ENCODE results near the gene SPATS2. TPM values are rescaled to one million over a fixed set of nuclear protein-coding genes. Genes with fewer than 3 reads are reported as not detected.
"Not testable (repeated sequence)": the region's sequence is repeated elsewhere in the genome, so short reads cannot be mapped to it uniquely, and the experiment has no call there.

SPATS2 gene
- total RNA-seq (2014; rRNA removed; shearing (Covaris generic)) = 23.8 and 30.6 TPM in 2 replicates

DNA sequence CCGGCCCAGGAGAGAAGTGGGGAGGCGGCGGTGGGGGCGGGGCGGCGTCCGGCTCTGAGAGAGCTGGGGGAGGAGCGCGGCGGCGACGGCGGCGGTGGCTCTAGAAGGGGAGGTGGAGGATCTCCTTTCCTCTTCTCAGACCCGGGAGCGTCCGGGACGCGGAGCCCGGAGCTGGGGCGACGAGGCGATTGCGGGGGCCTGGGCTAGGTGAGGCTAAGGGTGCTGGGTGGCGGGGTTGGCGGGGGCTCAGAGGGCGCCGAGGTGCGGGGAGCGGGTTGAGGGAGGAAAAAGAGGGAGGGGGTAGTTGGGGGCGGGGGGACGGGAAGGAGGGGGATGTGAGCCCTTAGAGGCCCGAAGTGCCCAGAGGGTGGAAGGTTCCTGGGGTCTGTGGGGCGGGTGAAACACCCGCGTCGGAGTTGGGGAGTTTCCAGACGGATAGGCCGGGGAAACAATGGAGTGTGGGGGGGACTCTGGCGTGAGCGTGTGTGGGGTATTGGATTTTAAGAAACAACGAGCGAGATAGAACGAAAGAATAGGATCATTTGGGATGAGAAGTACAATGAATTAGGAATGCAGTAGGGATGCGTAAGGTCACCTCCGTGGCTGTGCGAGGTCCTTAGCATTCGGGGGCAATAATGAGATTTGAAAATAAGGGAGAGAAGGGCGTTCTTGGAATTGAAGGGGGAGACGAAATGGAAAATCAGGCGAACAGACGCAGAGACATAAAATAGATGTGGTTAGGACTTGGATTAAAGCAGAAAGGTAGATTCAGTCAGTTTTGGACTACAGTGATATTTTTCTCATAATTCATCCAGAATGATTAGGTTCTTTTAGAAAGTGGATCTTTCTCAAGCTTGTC is at the start of gene SPATS2:
TSS of gene SPATS2 (plus strand) at position 82 of the 859 bp plus-strand sequence. CDS start 93,551 bp downstream, outside the sequence.
- peak; percentile 82 for DNase-seq (ENCODE audit: low spot score)

DNA sequence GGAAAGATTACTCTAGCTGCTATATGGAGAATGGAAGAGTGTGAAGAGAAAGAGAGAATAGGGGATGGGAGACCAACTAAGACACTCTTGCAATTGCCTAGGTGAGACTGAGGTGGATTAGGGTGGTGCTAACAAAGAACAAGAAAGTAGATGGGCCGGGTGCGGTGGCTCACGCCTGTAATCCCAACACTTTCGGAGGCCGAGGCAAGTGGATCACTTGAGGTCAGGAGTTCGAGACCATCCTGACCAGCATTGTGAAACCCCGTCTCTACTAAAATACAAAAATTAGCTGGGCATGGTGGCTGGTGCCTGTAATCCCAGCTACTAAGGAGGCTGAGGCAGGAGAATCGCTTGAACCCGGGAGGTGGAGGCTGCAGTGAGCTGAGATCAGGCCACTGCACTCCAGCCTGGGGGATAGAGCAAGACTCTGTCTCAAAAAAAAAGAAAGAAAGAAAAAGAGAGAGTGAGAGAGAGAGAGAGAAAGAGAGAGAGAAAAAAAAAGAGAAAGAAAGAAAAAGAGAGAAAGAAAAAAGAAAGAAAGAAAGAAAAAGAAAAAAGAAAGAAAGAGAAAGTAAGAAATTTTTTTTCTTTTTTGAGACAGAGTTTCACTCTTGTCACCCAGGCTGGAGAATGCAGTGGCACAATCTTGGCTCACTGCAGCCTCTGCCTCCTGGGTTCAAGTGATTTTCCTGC is 46.7 kb upstream of the SPATS2 start:
- DNase-seq (ENCODE audit: low spot score) = not testable (repeated sequence)

DNA sequence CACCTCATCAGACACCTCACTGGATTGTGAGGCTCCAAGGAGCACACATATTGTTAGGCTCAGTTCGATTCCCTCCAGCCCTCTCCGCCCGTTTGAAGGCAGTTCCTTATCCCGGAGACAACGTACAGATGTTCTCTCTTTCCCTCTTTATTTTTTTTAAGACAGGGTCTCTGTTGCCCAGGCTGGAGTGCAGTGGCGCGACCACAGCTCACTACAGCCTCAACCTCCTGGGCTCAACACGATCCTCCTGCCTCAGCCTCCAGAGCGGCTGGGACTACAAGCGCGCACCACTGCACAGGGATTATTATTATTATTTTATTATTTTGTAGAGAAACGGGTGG is 44.9 kb upstream of the SPATS2 start:
- no peak for DNase-seq (ENCODE audit: low spot score)

DNA sequence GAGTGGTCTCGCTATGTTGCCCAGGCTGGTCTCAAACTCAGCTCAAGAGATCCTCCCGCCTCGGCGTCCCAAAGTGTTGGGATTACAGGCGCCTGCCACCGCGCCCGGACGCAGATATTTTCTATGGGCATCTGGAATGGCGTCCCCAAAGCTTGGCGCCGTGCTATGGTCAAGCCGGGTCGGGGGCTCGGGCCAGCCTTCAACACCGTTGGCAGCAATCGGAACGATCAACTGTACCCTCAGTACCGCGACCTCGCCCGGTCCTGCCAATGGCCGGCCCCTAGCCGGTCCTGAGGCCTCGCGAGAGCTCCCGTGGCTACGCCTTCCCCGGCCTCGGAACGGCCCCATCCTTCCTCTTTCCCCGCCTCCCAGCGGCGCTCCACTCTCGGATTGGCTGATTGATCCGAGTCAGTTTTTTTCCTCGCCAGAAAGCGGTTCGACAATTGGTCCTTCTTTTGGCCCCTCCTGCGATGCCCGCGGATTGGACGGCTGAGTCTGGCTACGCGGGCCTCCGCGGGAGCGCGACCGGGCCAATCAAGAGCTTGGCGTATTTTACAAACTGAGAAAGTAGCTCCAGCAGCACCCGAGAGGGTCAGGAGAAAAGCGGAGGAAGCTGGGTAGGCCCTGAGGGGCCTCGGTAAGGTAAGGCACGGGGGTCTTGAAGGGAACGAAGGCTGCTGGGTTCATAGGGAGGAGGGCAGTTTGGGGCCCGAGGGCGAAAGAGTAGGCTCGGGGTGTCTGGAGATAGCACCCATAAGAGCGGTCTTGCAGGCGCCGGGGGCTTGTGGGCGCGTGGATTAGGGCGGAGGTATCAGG is 44.3 kb upstream of the SPATS2 start, which contains the start of gene TROAP:
TSS of gene TROAP (plus strand) at position 548 of the 816 bp plus-strand sequence. CDS start 354 bp downstream, outside the sequence.
- DNase-seq (ENCODE audit: low spot score) = peak; percentile 95

DNA sequence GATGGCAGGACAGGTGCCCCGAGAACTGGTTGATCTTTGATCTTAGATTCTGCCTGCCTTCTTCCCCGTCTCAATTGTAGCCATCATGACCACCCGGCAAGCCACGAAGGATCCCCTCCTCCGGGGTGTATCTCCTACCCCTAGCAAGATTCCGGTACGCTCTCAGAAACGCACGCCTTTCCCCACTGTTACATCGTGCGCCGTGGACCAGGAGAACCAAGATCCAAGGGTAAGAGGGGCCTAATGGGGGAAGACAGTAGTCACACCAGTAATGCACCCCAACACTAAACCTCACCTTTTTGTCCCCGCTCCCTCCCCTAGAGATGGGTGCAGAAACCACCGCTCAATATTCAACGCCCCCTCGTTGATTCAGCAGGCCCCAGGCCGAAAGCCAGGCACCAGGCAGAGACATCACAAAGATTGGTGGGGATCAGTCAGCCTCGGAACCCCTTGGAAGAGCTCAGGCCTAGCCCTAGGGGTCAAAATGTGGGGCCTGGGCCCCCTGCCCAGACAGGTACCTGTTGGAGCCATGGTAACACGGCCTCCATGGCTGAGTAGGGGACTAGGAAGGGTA is 43.7 kb upstream of the SPATS2 start:
- DNase-seq (ENCODE audit: low spot score) = no peak

DNA sequence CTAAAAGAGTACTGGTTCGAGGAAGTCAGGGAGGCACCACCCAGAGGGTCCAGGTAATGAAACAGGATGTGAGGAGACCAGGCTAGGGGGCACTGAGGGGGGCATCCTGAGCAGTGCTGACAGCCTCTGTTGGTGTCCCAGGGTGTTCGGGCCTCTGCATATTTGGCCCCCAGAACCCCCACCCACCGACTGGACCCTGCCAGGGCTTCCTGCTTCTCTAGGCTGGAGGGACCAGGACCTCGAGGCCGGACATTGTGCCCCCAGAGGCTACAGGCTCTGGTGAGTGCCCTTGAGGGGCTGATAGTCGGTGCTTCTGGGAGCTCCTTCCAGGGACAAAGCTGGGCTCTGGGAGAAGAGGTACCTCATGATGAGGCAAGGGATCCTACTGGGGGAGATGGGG is 41.7 kb upstream of the SPATS2 start:
- DNase-seq (ENCODE audit: low spot score) = no peak

DNA sequence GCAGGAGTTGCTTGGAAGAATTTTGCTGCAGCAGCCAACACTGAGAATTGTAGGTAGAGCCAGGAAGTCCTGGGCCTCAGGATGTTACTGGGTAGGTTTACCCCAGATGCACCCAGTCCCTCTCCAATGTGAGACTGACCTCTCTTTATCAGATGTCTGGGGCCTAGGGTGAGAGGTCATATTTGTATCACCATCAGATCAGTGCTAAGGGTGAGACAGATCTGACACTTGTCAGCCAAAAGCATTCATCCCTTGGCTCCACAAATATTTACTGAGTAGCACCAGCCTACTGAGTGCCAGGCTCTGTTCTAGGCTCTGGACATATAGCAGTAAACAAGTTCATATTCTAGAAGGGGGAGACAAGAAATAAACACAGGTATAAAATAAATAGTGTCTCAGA is 39.9 kb upstream of the SPATS2 start:
- no peak for DNase-seq (ENCODE audit: low spot score)

DNA sequence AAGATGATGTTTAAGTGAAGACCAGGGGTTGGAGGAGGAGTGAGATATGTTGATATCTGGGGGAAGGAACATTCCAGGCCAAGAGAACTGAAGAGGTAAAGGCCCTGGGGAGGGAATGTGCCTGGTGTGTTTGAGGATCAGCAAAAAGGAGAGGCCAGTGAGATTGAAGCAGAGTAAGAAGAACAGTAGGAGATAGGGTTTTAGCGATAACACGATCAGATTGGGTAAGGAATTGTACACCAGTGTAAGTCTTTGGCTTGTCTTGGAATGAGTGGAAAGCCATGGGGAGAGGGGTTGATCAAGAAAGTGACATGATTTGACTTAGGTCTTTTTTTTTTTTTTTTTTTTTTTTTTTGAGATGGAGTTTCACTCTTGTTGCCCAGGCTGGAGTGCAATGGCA is 39.4 kb upstream of the SPATS2 start:
- no peak for DNase-seq (ENCODE audit: low spot score)

DNA sequence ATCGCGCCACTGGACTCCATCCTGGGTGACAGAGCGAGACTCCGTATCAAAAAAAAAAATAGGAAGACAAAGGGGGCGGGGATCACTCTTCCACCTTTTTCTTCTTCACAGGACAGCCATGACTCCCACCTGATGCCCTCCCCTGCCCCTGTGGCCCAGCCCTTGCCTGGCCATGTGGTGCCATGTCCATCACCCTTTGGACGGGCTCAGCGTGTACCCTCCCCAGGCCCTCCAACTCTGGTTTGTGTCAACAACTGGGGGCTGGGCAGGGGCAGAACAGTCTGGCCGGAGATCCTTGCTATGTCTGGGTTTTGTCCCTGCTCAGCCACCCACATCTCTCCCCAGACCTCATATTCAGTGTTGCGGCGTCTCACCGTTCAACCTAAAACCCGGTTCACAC is 38.4 kb upstream of the SPATS2 start:
- no peak for DNase-seq (ENCODE audit: low spot score)

DNA sequence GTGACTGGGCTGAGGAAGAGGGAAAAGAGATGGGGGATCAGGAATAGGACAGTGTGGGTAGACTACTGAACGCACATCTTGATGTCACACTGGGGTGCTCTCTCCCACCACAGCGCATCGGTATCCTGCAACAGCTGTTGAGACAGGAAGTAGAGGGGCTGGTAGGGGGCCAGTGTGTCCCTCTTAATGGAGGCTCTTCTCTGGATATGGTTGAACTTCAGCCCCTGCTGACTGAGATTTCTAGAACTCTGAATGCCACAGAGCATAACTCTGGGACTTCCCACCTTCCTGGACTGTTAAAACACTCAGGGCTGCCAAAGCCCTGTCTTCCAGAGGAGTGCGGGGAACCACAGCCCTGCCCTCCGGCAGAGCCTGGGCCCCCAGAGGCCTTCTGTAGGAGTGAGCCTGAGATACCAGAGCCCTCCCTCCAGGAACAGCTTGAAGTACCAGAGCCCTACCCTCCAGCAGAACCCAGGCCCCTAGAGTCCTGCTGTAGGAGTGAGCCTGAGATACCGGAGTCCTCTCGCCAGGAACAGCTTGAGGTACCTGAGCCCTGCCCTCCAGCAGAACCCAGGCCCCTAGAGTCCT is 37.1 kb upstream of the SPATS2 start:
- no peak for DNase-seq (ENCODE audit: low spot score)

DNA sequence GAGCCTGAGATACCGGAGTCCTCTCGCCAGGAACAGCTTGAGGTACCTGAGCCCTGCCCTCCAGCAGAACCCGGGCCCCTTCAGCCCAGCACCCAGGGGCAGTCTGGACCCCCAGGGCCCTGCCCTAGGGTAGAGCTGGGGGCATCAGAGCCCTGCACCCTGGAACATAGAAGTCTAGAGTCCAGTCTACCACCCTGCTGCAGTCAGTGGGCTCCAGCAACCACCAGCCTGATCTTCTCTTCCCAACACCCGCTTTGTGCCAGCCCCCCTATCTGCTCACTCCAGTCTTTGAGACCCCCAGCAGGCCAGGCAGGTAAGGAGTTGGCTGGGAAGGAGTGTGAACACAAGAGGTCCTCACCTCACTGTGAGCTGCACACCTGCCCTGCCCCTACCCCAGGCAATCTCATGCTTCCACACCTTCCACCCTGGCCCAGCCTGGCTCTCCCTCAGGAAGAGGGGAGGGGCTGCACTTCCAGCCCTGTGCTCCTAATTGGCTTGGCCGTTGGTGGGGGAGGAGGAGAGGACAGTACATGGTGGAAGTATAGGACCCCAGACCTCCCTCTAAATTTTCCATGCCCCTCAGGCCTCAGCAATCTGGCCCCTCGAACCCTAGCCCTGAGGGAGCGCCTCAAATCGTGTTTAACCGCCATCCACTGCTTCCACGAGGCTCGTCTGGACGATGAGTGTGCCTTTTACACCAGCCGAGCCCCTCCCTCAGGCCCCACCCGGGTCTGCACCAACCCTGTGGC is 36.5 kb upstream of the SPATS2 start:
- no peak for DNase-seq (ENCODE audit: low spot score)

DNA sequence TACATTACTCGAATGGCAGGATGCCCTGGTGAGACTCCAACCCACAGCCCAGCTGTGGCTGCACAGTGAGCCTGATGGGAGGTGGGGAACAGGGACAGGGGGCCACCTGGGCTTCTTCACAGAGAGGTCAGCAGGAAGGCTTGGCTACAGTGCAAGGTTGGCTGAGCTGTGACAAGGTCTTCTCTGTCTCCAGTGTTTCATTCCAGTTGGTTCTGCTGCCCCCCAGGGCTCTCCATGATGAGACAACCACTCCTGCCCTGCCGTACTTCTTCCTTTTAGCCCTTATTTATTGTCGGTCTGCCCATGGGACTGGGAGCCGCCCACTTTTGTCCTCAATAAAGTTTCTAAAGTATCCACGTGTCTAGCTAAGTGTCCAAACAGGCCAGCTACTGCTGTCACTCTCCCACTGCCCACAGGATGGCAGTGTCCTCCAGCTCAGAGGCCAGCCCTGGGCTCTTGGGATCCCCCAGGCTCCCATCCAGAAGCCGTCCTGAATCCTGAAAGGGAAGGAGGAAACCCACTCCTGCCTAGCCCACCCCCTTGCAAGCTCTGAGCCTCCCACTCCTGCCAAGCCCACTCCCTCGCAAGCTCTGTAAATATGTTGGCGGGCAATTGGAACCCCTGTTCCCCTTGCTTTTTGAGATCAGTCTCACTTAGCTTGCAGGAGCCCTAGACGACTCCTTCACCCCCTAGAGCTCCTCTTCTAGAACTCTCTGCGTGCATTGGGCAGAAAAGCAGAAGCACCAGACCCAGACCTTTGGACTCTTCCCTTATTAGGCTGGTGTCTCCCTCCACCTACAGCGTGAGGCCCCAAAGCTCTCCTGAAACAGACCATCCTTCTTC is 35.7 kb upstream of the SPATS2 start:
- peak; percentile 71 for DNase-seq (ENCODE audit: low spot score)

DNA sequence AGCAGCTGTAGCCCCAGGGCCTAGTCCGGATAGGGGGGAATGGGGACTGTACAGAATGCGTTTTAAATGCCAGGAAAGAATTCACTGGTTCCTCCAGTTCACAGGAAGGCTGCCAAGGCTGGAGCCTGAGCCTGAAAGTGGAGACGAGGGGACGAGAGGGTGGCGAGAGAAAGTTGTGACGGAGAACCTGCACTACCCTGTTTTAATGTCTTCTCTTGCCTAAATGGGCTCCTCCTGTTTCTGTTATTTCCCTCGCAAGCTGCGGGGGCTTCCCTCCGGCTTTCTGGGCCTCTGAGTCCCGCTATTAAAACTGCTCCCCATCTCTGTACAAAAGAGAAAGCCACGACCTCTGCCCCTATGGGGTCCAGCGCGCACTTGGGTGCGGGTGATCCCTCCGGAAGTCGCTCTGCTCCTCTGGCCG is 34.8 kb upstream of the SPATS2 start:
- no peak for DNase-seq (ENCODE audit: low spot score)

DNA sequence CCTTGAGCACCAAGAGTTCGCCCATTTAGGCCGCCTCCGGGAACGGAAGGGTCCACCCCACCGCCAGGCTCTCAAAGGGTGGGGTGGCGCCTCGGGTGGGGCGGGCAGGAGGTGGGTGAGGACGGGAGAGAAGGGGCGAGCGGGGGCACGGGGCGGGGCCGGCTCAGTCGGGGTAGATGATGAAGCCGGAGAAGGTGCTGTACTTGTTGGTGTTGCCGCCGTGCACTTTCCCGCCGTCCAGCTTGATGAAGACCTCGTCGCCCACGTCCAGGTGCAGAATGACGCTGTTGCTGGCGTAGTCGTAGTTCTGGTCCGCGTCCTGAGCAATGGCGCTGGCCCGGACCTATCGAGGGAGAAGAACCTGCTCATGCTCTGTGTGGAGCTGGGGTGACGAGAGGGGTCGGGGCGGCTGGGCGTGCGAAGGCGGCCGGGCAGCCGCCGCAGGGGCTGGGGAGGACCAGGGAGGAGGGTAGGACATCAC is 34.3 kb upstream of the SPATS2 start:
- no peak for DNase-seq (ENCODE audit: low spot score)

DNA sequence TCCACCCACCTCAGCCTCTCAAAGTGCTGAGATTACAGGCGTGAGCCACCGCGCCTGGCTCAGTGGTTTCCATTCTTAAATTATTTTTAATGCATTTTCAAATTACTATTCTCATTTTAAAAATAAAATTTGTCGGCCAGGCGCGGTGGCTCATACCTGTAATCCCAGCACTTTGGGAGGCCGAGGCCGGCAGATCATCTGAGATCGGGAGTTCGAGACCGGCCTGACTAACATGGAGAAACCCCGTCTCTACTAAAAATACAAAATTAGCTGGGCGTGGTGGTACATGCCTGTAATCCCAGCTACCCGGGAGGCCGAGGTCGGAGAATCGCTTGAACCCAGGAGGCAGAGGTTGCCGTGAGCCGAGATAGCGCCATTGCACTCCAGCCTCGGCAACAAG is 33.5 kb upstream of the SPATS2 start:
- DNase-seq (ENCODE audit: low spot score) = not testable (repeated sequence)

DNA sequence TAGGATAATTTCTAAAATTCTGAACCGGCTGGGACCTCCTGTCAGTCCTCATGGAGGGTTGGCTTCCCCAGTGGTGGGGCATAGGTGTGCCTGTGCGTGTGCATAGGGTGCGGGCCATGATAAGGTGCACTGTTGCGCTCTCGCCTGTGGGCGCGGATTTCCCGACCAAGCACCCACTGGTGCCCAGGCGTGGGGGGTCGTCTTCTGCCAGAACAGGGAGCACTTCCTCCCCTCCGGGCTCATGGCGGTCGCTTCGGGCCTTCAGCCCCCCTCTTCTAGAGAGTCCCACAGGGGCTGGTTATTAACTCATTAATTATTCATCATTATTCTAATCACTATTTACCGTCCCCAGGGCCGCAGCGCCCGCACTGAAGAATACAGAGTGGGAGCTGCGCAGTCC is 33.0 kb upstream of the SPATS2 start:
- DNase-seq (ENCODE audit: low spot score) = no peak

DNA sequence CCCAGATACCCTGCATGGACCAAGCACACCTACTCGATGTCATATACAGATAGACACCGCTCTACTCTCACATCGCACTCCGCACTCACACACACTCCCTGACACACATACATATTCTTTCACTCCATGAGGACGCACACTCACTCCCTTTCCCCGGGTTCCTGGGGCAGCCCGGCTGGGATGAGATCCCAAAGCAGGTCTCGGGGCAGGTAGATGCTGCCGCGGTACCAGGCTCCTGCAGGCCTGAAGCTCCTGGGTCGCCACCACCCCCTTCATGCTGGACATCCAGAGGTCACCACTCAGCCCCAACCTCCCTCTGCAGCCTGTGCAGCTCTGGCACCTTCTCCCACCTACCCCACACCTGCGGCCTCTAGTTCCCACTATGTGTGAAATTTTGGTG is 32.6 kb upstream of the SPATS2 start:
- DNase-seq (ENCODE audit: low spot score) = no peak

DNA sequence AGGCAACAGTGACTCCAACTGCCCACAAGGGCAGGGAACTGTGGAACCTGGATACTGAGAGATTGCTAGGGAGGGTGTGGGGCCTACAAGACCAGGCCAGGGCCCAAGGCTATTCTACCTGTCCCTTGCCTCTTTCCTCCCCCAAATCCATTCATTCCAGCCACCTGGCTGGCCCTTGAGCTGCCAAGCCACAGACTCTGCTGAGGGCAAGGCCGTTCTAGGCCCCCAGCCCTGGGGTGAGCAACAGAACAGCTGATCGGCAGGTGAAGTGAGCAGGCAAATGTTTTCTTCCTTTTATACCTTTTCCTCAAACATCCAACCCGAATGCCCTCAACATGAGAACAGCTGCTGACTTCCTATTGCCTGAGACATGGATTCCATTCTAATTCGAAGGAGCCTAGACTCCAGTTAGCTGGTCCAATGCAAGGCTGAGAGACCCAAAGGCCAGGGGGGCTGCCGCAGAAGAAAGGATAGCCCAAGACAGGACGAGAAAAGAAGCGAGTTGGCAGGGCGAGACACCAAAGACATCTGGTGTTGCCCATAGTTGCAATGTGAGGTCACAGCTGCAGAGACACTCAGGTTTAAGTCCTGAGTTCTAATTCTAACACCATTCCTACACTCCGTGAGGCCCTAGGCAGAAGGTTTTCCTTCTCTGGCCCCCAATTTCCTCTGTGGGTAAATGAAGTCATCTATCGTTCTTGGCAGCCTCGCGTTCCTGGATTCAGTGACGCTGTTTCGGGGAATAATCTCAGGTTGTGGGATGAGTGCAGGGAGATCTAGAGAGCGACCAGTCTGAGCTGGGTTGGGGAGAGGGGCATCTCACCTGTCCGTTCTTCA is 31.9 kb upstream of the SPATS2 start:
- no peak for DNase-seq (ENCODE audit: low spot score)

Measured in A172 (cell line).